Caco-2 (cell line): ENCODE results near the gene EFR3B. TPM values are rescaled to one million over a fixed set of nuclear protein-coding genes. Genes with fewer than 3 reads are reported as not detected.

Experiments
- BruUV-seq: library from RNA; stranded (reverse); fragments of 400-500 nt; replicated peaks from 2 replicates; lab custom pipeline; 2021; lab: Mats Ljungman, UMichigan
- CTCF ChIA-PET: fragments of 300-600 bp; sonication (Branson Sonifier 250); formaldehyde crosslinking; loops from one replicate; lab custom pipeline; 2022; ENCODE audit warnings: antibody characterized with exemption; lab: Charles Lee
- POLR2A ChIA-PET: fragments of 300-600 bp; sonication (Branson Sonifier 250); formaldehyde crosslinking; loops from one replicate; lab custom pipeline; 2022; ENCODE audit warnings: antibody characterized with exemption; lab: Charles Lee
- DNase-seq, 2 experiments: peaks; one replicate each; pipeline versions ENCODE4 v3.0.0 to v3.0.0-alpha.2; 2020 to 2022
- H3K27me3 ChIP-seq: replicated peaks from 2 replicates; pipeline ENCODE4 v1.6.0; 2011; ENCODE audit warnings: low read length; ENCODE audit not compliant: control insufficient read depth, insufficient read depth
- H3K36me3 ChIP-seq: 2 replicates; pipeline ENCODE4 v1.5.1; 2011; ENCODE audit warnings: low read length; ENCODE audit not compliant: control insufficient read depth, insufficient read depth
- H3K4me1 ChIP-seq: fragments of 250-450 bp; sonication (Bioruptor Pico); 2 replicates; pipeline ENCODE4 v1.5.1; 2020; ENCODE audit warnings: mild to moderate bottlenecking
- H3K4me3 ChIP-seq: 2 replicates; pipeline ENCODE4 v1.5.1; 2011; ENCODE audit warnings: low read depth, mild to moderate bottlenecking, control low read depth, low read length
- H3K9me3 ChIP-seq: fragments of 250-450 bp; sonication (Bioruptor Pico); 2 replicates; pipeline ENCODE4 v1.5.1; 2020; ENCODE audit warnings: mild to moderate bottlenecking, moderate library complexity
- H3K27ac Mint-ChIP-seq: one replicate; pipeline ENCODE4 v1.8.0; 2022; ENCODE audit warnings: mixed read lengths; ENCODE audit not compliant: unreplicated experiment
- H3K27me3 Mint-ChIP-seq: one replicate; pipeline ENCODE4 v1.8.0; 2022; ENCODE audit warnings: mixed read lengths; ENCODE audit not compliant: insufficient read depth, unreplicated experiment
- H3K36me3 Mint-ChIP-seq: one replicate; pipeline ENCODE4 v1.8.0; 2022; ENCODE audit warnings: mild to moderate bottlenecking, mixed read lengths; ENCODE audit not compliant: insufficient read depth, unreplicated experiment
- H3K4me1 Mint-ChIP-seq: one replicate; pipeline ENCODE4 v1.8.0; 2022; ENCODE audit warnings: low read depth, mixed read lengths; ENCODE audit not compliant: unreplicated experiment
- H3K4me3 Mint-ChIP-seq: one replicate; pipeline ENCODE4 v1.8.0; 2022; ENCODE audit warnings: mild to moderate bottlenecking, moderate library complexity, mixed read lengths; ENCODE audit not compliant: unreplicated experiment
- H3K9me3 Mint-ChIP-seq: one replicate; pipeline ENCODE4 v1.8.0; 2022; ENCODE audit warnings: mixed read lengths; ENCODE audit not compliant: unreplicated experiment
- CTCF ChIP-seq, 2 experiments: fragments of 200-600 bp in 1 of 2; IDR thresholded peaks; 1 replicate in 1 of 2; 2 replicates in 1 of 2; pipeline versions ENCODE4 v1.5.1 to v1.8.0; 2011 to 2022; ENCODE audit warnings: antibody characterized with exemption in 1 of 2, control low read depth in 1 of 2, inconsistent platforms in 1 of 2, low read depth in 1 of 2, low read length in 1 of 2, mild to moderate bottlenecking in 1 of 2, moderate library complexity in 1 of 2; ENCODE audit not compliant: insufficient read depth in 1 of 2, severe bottlenecking in 1 of 2, unreplicated experiment in 1 of 2
- intact Hi-C: fragments of 100-400 bp; cut with micrococcal nuclease; formaldehyde crosslinking; loops from one replicate; pipeline ENCODE4 v1.10.0; 2022; ENCODE audit not compliant: unreplicated experiment
- total RNA-seq: library from RNA; stranded (reverse); gene quantifications from 2 replicates; pipeline ENCODE4 v1.2.3, GENCODE V29; 2022

EFR3B gene
- total RNA-seq, 1 experiment from 2014 or later, result 19.1 TPM

- TF ChIP-seq CTCF (IDR thresholded peaks at IDR 0.05; ENCODE audit: insufficient read depth in 1 of 2, low read depth in 1 of 2, low read length in 1 of 2, severe bottlenecking in 1 of 2, unreplicated experiment in 1 of 2), result no peak
- Histone ChIP-seq H3K27me3 (no peaks in the 10 kb centered on the region), H3K9me3 (no peaks in the 10 kb centered on the region), H3K4me3 (no peak overlapping the region), H3K4me1 (peaks cover 16% of the 10 kb centered on the region), H3K36me3 (no peaks in the 10 kb centered on the region)
- Mint-ChIP-seq H3K27me3 (no peaks in the 10 kb centered on the region), H3K9me3 (no peaks in the 10 kb centered on the region), H3K4me1 (no peaks in the 10 kb centered on the region), H3K27ac (no peak overlapping the region), H3K36me3 (no peaks in the 10 kb centered on the region), H3K4me3 (no peak overlapping the region)
- intact Hi-C loops, result loop anchor here (2.0 kb wide), 1 partner anchor 56 kb away; no protein-coding TSS in a partner anchor
- no TSS peak for BruUV-seq
- POLR2A ChIA-PET, result no interaction called here
- CTCF ChIA-PET, result interaction anchor here (0.7 to 0.8 kb wide), 3 partner anchors 9 to 165 kb away, joined by 3 to 5 read pairs (median 4); no protein-coding TSS in a partner anchor
- no peak for DNase-seq
These were observed 99.2 kb downstream of the EFR3B start for GRCh38 chr2:25141120-25141519.

- H3K9me3 Mint-ChIP-seq, result no peaks in the 10 kb centered on the region
- no TSS peak for BruUV-seq
- intact Hi-C loops, result no loop called here
- no peak for DNase-seq
- H3K27me3 Mint-ChIP-seq, result no peaks in the 10 kb centered on the region
- no peaks in the 10 kb centered on the region for H3K36me3 Mint-ChIP-seq
- no peak overlapping the region for H3K4me3 Mint-ChIP-seq
- TF ChIP-seq CTCF (IDR thresholded peaks at IDR 0.05; ENCODE audit: insufficient read depth in 1 of 2, low read depth in 1 of 2, low read length in 1 of 2, severe bottlenecking in 1 of 2, unreplicated experiment in 1 of 2), result no peak
- ChIA-PET POLR2A (no interaction called here), CTCF (no interaction called here)
- H3K27ac Mint-ChIP-seq, result no peak overlapping the region
- peaks cover 10% of the 10 kb centered on the region for H3K4me1 ChIP-seq
- H3K9me3 ChIP-seq, result no peaks in the 10 kb centered on the region
- no peaks in the 10 kb centered on the region for H3K36me3 ChIP-seq
- no peaks in the 10 kb centered on the region for H3K4me1 Mint-ChIP-seq
- no peak overlapping the region for H3K4me3 ChIP-seq
- no peaks in the 10 kb centered on the region for H3K27me3 ChIP-seq
These were observed 103.9 kb downstream of the EFR3B start for GRCh38 chr2:25145803-25146202.

GRCh38 chr2:25146896-25147295, 105.0 kb downstream of the EFR3B start:
- H3K36me3 Mint-ChIP-seq, result no peaks in the 10 kb centered on the region
- intact Hi-C loops, result no loop called here
- Histone ChIP-seq H3K4me3 (no peak overlapping the region), H3K36me3 (no peaks in the 10 kb centered on the region), H3K27me3 (no peaks in the 10 kb centered on the region), H3K4me1 (no peaks in the 10 kb centered on the region), H3K9me3 (no peaks in the 10 kb centered on the region)
- ChIA-PET CTCF (no interaction called here), POLR2A (no interaction called here)
- H3K27ac Mint-ChIP-seq, result no peak overlapping the region
- H3K4me1 Mint-ChIP-seq, result no peaks in the 10 kb centered on the region
- no peak overlapping the region for H3K4me3 Mint-ChIP-seq
- DNase-seq, result no peak
- no peak for TF ChIP-seq CTCF (IDR thresholded peaks at IDR 0.05; ENCODE audit: insufficient read depth in 1 of 2, low read depth in 1 of 2, low read length in 1 of 2, severe bottlenecking in 1 of 2, unreplicated experiment in 1 of 2)
- no TSS peak for BruUV-seq
- no peaks in the 10 kb centered on the region for H3K27me3 Mint-ChIP-seq
- no peaks in the 10 kb centered on the region for H3K9me3 Mint-ChIP-seq
